GM19193 (cell line): ENCODE data around the gene TDO2.

Experiments
- POLR2A ChIP-seq: IDR thresholded peaks from 4 replicates; pipeline ENCODE4 v1.6.1; 2011; ENCODE audit not compliant: insufficient read depth, insufficient read length; ENCODE audit errors: extremely low read depth

Gene TDO2

GRCh38 chr4:155903453-155903852, at the start of gene TDO2:
TDO2 (plus strand) TSS chr4:155903696; CDS start chr4:155903759, 63 bp downstream.
- no peak for TF ChIP-seq POLR2A

- TF ChIP-seq POLR2A, result no peak
Measured at GRCh38 chr4:155854582-155855226, 48.8 kb upstream of the TDO2 start.

- TF ChIP-seq POLR2A, result no peak
Measured at GRCh38 chr4:155855897-155856296, 47.6 kb upstream of the TDO2 start.

GRCh38 chr4:155866177-155866576, 37.3 kb upstream of the TDO2 start, which contains the start of gene ASIC5:
ASIC5 (minus strand) TSS chr4:155866277; CDS start chr4:155866226, 51 bp downstream.
- TF ChIP-seq POLR2A, result no peak

- TF ChIP-seq POLR2A, result no peak
Measured at GRCh38 chr4:155875878-155876277, 27.6 kb upstream of the TDO2 start.

GRCh38 chr4:155877971-155878370, 25.5 kb upstream of the TDO2 start:
- no peak for TF ChIP-seq POLR2A

GRCh38 chr4:155878611-155879010, 24.9 kb upstream of the TDO2 start:
- TF ChIP-seq POLR2A, result no peak

GRCh38 chr4:155879767-155880166, 23.7 kb upstream of the TDO2 start:
- no peak for TF ChIP-seq POLR2A

GRCh38 chr4:155881555-155881954, 21.9 kb upstream of the TDO2 start:
- TF ChIP-seq POLR2A, result no peak

GRCh38 chr4:155883895-155884294, 19.6 kb upstream of the TDO2 start:
- TF ChIP-seq POLR2A, result no peak

- no peak for TF ChIP-seq POLR2A
Measured at GRCh38 chr4:155885666-155886065, 17.8 kb upstream of the TDO2 start.

- no peak for TF ChIP-seq POLR2A
Measured at GRCh38 chr4:155887045-155887444, 16.5 kb upstream of the TDO2 start.

GRCh38 chr4:155887847-155888570, 15.5 kb upstream of the TDO2 start:
- no peak for TF ChIP-seq POLR2A

- TF ChIP-seq POLR2A, result no peak
Measured at GRCh38 chr4:155889031-155889793, 14.3 kb upstream of the TDO2 start.

GRCh38 chr4:155889946-155890345, 13.6 kb upstream of the TDO2 start:
- no peak for TF ChIP-seq POLR2A
